Occipital lobe (tissue), 2 donors: ENCODE data around the gene OPA3. TPM values are rescaled to one million over a fixed set of nuclear protein-coding genes. Genes with fewer than 3 reads are reported as not detected.

ENCODE experiments used
- DNase-seq: peaks from one replicate; lab custom pipeline; 2025; lab: John Stamatoyannopoulos, UW
- total RNA-seq: library from RNA; depleted of rRNA; stranded (reverse); fragments of >200 nt; gene quantifications from one replicate; pipeline ENCODE4 v1.2.3, GENCODE V29; 2014

The OPA3 gene
- total RNA-seq, 1 donor from 2014 or later = 2.0 TPM

DNA sequence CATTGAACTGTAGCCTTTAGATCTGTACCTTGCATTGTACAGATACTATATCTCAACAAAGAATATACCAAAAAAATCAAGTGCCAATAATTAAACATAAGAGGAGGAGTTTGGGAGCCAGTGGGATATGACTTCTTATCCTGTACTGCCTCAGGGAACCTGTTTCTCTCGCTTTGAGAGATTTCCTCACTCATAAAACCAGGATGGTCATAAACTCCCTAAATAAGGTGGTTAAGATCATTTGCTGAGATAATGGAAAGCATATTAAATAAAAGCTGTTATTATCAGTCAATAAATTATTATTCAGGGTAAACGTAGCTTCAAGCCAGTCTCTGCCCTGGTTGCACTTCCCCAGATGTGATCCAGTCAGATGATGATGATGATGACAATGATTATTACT, 17.0 kb downstream of the OPA3 start:
- DNase-seq = no peak

DNA sequence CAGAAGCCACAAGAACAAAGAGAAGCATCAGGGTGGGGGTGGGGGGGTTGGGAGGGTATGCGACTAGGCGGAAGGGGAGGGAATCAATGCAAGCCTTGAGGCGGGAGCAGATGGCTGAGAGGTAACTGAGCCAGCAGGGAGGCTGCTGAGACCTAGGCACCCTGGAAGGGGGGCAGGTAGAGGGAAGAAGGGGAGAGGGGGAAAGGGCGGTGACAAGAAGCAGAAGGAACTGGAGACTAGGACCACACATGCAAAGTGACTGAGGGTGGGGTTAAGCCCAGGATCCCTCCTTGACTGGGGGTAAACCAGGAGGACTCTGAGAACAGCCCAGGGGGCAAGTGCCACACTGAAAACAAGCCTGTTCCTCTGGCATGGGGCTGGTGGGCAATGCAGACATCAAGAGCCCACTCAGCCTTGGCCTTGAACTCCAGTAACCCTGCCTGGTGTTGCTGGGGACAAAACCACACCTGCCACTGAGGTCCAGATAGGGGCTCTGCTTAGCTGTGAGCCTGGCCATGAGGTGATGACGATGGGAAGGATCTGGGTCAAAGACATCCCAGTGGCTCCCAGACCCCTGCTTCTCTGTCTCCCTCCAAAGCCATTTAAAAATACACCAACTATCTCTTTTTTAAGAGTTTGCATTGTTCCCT, 20.3 kb downstream of the OPA3 start:
- no peak for DNase-seq

DNA sequence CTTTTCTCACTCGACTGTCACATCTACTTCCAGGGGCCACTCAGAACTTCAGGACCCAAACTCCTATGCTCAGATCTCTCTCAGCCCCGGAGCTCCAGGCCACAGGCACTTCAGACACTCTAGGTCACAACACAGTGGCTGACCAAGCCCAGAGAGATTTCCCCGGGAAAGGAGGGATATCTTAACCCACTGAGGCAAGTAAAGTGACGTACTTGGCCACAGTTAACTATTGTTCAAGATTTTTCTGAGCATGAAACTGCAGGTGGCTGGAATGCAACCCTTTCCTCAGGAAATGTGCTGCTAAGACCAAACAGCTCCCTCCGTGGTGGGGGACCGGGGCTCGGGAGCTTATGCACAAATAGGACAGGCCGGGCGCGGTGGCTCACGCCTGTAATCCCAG, 23.9 kb downstream of the OPA3 start:
- DNase-seq = no peak

DNA sequence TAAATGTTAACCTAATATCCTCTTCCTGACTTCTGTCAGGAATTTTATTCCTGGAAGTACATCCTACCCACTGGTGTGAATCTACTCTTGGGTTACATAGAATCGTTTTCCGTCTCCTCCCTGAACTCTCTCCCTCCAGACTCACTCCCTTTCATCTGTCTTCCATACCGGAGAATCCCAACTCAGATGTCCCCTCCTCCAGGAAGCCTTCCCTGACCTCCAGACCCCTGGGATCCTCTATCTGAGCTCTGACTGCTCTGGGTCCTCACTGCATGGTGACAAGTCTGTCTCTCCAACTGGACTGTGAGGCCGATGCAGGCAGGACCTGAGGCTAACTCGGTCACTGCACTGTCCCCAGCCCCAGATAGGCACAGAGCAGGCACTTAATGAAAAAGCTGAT, 24.6 kb downstream of the OPA3 start:
- DNase-seq = no peak

DNA sequence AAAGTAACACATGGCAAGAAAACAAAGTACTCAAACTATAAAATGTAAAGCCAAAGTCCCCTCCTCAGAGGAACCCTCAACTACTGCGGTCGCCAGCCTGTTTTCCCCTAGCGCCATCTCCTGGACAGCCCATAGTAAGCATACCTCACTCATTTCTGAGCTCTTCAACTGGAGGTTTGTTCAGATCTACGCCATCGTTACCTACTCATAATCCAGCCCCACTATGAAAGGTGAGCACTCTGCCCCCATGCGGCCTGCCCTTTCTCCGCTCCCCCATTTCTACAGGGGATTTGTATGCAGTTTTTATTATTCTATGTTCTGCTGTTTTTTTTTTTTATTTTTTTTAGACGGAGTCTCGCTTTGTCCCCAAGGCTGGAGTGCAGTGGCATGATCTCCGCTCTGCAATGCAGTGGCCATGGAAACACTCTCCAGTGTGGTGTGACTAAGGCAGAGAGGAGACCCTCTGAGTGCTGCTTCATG, 26.2 kb downstream of the OPA3 start:
- DNase-seq = no peak

DNA sequence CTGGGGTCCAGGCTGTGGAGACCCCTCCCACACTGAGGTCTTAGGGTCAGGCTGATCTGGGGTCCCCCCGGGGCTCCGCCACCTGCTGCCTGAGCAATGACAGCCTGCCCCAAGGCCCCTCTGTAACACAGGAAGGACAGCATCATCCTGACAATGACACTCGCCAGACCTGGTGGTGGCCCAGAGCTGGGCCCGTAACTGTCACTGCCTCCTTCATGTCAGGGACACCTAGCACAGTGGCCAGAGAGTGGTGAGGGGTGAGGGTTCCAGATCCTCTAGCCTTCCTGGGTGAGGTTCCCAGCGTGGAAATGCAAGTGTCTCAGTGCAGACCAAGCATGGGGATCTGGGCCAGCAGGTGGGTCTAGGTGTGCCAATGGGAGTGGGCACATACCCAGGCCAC, 27.8 kb downstream of the OPA3 start:
- DNase-seq = no peak

DNA sequence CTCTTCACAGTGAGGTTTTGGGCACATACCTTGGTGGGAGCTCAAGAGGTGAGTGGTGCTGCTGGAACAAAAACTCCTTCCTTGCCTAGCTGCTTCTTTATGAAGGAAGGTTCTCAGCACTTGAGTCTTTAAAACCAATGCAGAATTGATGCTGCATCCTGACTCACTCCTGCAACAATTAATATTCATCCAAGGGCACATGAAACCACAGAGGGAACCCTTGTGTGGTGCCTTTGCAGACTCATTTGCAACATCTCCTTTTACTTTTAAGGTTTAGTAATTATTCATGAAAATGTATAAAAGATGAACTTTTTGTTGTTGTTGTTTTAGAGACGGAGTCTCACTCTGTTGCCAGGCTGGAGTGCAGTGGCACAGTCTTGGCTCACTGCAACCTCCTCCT, 30.1 kb downstream of the OPA3 start:
- DNase-seq = no peak

DNA sequence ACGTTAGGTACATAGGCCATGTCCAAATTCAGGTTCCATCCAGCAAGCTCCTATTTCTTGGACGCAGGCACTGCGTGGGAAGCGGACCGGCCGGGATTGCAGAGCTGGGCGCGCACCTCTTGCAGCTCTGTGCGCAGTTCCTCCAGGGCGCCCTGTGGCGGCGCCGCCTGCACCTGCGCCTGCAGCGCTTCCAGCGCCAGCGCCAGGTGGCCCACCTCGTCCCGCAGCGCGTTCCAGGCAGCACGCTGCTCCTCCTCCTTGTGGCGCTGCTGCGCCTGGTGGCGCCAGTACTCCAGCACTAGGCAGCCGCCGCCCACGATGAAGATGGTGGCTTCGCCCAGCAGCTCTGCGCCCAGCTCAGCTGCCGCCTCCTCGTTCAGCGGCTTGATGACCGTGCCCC, 31.1 kb downstream of the OPA3 start:
- peak; percentile 14 for DNase-seq

DNA sequence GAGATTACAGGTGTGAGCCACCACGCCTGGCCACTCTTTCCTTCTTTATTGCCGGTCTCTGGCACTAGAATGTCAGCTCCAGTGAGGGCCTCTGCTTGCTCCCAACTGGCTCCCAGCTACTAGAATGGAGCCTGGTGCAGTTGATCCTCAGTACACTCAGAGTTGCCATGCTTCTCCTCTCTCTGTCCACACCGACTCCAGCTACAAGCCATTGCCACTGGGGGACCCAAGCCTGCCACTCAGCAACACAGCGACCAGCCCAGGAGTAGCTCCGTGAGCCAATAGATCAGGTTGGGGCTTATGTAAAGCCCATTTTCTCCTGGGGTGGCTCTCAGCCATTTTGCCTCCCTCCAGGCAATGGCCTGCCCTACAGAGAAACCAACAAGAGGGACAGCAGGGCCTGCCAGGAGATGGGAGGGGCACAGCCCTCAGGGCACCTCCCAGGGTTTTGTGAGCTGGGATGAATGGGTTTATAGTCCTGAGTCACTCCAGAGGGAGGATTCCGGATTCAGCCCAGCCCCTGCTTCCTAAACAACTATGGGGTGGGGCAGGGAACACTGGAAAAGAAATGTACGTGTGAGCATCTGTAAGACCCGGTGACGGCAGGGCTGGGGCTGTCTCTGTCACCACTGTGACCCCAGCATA, 36.5 kb downstream of the OPA3 start:
- DNase-seq = no peak

DNA sequence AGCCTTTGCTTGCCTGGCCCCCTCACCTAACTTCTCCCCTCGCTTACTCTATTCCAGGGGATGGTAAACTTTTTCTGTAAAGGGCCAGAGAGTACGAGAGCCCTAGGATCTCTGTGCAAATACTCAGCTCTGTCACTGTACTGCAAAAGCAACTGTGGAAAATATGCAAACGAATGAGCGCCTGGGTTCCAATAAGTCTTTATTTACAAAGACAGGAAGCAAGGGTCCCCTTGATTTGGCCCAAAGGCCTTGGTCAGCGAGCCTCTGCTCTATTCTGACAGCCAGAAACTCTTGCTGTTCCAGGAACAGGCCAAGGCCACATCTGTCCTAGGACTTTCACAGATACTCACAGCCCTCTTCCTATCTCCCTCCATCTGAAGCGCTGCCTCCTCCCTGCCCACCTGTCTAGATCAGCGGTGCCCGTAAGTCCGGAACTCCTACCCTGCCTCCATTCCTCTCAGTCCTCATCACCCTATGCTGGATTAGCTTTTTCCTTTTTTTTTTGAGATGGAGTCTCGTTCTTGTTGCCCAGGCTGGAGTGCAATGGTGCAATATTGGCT, 37.3 kb downstream of the OPA3 start:
- DNase-seq = no peak

DNA sequence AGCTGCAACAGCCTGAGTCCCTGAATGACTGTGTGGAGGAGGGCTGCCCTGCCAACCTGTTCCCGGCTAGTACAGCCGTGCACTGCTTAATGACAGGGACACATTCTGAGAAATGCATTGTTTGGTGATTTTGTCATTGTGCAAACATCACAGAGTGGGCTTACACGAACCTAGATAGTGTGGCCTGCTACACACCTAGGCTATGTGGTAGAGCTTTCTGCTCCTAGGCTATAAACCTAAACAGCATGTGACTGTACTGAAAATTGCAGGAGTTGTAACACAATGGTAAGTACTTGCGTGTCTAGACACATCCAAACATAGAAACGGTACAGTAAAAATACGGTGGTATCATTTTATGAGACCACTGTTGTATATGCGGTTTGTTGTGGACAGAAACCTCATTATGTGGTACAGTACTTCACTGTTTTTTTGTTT, 42.4 kb downstream of the OPA3 start:
- DNase-seq = no peak

DNA sequence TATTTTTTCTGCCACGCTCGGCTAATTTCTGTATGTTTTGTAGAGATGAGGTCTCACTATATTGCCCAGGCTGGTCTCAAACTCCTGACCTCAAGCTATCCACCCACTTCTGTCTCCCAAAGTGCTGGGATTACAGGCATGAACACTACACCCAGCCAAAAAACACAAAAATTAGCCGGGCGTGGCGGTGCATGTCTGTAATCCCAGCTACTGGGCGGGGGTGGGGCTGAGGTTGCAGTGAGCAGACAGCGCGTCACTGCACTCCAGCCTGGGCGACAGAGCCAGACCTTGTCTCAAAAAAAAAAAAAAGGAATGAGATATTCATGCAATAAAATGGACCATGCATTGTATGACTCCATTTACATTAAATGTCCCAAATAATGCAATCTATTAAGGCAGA, 45.1 kb downstream of the OPA3 start:
- DNase-seq = no peak

DNA sequence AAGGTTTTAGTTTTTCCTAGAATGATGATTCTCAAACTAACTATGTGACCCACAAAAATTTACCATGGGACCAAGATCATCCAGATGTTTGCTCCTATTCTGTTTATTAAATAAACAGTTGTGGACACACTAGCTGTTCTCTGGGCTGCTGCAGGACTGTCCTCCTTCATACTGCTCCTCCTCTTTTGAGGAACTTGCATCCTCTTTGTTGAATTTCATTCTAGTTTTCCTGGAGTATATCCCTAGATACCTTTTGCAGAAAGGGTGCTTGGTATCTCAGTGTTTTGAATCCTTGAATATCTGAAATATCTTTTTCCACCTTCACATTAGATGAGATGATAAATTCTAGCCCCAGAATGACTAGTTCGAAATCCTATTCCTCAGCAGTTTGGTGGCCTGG, 53.3 kb downstream of the OPA3 start:
- no peak for DNase-seq

DNA sequence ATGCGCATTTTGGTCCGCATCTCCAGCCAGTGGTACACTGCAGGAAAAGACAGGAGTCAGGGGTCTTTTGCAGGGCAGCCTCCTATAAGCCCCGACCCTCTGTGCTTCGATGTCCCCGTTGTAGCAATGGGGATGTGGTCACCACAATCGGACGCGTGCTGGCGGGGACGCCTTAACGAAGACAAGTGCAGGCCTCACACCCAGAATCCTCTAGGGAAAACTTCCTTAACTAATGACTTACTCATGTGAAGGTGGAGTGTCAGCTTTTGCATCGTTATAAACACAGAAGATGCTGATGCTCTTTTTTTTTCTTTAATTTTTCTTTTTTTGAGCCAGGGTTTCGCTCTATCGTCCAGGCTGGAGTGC, 55.2 kb downstream of the OPA3 start:
- no peak for DNase-seq

DNA sequence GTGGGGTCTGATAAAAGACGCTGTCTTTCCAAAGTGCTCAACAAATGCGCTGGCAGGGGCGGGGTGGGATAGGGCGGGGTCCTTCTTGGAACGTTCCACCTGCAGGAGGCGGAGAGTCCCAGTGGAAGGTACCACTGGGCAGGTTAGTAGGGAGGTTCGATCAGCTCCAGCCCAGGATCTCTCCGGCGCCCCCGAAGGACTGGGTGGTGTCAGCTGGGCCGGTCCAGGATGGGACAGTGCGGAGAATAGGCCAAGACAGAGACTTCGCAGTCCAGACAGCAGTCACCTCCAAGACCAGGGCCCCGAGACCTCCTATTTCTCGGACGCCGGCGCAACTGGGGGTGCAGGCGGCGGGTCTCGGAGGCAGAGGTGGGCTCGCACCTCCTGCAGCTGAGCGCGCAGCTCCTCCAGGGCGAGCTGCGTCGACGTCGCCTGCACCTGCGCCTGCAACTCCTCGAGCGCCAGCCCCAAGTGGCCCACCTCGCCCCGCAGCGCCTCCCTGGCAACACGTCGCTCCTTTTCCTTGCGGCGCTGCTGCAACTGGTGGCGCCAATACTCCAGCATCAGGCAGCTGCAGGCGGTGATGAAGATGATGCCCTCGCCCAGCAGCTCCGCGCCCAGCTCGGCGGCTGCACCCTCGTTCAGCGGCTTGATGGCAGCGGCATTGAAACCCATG, 55.7 kb downstream of the OPA3 start:
- DNase-seq = peak; percentile 60

DNA sequence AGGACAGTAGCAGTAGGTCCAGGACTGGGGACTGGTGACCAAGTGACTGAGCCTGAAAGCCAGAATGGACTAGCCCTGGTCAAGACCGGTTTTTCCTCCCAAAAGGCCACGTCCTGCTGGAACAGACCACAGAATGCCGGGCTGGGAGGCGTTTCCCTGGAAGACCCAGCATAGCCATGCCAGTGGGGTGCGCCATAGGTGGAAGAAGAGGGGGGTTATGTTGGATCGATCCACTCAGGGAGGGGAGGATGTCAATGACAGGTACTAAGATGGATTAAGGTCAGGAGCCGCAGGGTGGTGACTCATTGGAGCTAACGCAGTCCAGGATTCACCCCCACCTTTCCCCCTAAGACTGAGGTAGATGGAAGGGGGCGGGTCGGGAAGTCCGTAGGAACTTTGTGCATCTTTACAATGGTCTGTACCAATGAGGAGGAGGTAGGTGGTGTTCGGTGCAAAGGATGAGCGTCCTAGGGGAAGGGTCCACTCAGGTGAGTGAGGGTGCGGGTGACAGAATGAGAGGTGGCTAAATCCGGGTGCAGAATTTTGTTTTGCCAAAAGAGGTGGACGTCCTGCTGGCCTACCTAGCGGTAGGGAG, 56.4 kb downstream of the OPA3 start:
- no peak for DNase-seq

DNA sequence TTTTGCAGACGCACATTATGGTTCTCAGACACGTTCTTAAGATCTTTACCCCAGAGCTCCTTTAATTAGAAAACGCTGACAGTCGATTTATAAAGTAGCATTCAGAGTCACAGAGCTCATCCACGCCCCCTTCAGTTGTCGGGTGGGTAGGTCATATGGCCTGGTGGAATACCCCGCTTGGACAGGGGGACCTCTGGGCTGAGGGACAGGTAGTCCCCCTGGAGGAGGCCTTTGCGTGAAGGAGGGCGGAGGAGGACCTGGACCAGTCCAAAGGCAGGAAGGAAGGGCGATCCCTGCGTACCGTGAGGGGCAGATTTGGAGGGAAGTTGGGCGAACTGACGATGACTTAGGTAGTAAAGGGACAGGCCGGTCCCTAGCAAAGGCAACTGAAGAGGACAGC, 56.9 kb downstream of the OPA3 start:
- DNase-seq = no peak

DNA sequence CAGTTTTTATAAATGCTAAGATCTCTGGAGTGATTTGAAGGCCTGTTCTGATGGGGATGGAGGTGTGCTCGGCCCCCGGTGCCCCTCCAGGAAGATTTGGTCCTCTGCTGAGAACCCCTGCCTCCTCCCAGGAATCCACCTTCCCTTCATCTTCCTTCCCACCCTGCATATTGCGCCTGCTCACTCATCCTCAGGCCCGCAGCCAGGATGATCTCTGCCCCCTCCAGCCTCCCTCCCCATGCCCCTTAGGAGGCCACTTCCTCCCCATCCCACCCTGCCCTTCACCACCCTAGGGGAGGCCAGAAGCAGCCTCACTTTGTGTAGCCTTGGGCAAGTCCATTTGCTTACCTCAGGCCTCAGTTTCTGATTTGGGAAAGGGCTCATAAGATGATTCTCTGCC, 57.6 kb downstream of the OPA3 start:
- no peak for DNase-seq

DNA sequence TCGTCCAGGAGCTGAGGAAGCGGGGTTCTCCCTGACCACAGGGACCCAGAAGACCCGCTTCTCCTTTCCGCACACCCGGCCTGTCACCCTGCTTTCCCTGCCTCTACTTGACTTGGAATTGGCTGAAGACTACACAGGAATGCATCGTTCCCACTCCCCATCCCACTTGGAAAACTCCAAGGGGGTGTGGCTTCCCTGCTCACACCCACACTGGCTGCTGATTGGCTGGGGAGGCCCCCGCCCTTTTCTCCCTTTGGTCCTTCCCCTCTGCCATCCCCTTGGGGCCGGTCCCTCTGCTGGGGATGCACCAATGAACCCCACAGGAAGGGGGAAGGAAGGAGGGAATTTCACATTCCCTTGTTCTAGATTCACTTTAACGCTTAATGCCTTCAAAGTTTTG, 58.5 kb downstream of the OPA3 start:
- peak; percentile 29 for DNase-seq

DNA sequence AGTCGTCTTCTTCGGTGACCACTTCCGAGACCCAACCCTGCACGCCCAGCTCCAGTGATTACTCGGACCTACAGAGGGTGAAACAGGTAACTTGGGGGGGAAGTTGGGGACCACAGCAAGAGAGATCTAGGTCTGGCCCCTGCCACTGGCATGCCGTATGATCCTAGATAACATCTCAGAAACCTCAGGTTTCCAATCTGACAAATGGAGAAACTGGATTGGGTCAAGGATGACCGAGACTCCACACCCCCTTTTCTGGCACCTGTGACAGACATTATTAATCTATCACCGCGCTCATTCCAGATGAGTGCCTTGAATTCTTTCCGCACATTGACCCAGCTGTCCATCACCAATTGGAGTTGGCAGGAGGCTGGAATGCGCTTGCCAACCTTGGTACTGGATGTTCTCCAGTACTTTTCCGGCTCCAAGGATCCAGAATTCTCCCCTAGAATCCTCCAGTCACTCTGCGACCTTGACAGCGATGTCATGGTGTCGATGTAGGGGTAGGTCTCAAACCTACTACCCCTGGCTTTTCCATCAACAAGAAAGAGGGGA, 60.0 kb downstream of the OPA3 start:
- no peak for DNase-seq

DNA sequence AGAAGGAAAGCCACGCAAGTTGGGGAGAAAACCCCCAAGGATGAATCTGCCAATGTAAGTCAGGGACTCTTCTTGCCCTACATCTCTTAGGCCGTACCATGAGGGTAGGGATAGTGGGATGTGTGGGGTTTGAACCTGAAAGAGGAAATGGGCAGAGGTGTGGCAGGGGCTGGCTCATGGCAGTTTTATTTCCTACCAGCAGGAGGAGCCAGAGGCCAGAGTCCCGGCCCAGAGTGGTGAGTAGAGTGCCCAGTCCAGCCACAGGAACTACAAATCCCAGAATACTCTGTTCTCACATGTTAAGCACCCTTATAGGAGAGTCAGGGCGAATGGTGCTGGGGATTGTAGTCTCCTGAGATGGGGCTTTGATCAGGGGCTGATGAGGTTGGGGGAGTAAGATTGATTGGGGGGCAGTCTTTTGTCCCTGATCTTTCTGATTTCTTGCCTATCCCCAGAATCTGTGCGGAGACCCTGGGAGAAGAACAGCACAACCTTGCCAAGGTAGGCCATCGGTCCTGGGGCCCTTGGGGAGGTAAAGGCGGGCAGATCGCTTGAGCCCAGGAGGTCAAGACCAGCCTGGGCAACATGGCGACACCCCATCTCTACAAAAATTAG, 60.9 kb downstream of the OPA3 start:
- DNase-seq = peak; percentile 65
